NCI-H2029 (cell line): ENCODE results near the gene UBASH3A.

Experiments
- DNase-seq: peaks from one replicate; lab custom pipeline; 2025; lab: John Stamatoyannopoulos, UW

Gene UBASH3A

DNA sequence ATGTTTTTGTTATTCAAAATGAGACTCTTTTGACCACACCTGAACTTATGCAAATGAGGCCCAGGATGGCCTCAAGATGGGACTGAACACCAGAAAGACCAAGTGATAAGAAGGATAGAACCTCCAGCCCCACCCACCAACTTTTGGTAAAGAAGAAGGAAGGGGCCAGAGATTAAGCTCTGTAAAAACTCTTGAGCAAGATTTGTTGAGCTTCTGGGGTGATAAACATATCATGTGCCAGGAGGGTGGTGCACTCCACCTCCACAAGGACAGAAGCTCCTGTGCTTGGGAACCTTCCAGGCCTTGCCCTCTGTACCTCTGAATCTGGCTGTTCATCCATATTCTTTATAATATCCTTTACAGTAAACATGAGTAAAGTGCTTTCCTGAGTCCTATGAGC lies 87.0 kb downstream of the UBASH3A start:
- no peak for DNase-seq

- DNase-seq, result no peak
Observed at GRCh38 chr21:42491328-42491727, 87.6 kb downstream of the UBASH3A start.

DNA sequence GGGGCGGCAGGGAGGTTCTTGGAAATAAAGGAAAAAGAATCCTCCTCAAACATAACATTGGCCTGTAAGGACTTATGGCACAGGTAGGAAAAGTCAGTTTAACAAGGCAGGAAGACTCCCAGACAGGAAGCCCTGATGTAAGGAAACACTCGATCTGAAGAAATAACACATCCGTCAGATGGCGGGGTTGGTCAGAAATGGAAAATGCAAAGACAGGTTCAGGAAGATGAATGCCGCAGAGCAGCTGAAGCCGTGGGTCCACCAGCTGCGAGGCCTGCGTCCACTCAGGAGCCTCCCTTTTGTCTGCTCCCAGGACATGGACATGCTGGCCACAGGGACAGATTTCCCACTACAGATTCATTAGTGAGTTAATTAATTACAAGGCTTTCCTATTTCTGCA lies 88.5 kb downstream of the UBASH3A start:
- no peak for DNase-seq

GRCh38 chr21:42493109-42494060 lies 89.7 kb downstream of the UBASH3A start:
- no peak for DNase-seq

- no peak for DNase-seq
Observed at GRCh38 chr21:42495027-42495426, 91.3 kb downstream of the UBASH3A start.

DNA sequence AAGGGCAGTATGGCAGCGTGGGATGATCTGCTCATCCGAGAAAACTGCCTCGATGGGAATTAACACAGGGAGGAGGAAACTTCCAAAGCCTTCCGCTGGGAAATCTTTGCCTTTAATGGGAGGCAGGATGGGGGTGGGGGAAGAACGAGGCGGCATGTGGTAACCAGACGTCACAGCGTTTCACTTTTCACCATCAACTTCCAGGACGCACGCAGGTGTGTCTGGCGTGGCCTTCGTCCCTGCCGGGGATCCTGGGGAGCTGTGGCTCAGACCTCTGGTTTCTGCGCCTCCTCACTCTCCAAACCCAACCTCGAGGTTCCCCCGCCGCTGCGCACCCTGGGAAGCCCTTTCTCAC lies 92.0 kb downstream of the UBASH3A start:
- DNase-seq, result peak; percentile 24

- peak; percentile 99 for DNase-seq
Observed at GRCh38 chr21:42496120-42496838, 92.6 kb downstream of the UBASH3A start, which contains the start of gene RSPH1. TSS of gene RSPH1 (minus strand) at chr21:42496224. CDS start at chr21:42496186, 38 bp downstream.

DNA sequence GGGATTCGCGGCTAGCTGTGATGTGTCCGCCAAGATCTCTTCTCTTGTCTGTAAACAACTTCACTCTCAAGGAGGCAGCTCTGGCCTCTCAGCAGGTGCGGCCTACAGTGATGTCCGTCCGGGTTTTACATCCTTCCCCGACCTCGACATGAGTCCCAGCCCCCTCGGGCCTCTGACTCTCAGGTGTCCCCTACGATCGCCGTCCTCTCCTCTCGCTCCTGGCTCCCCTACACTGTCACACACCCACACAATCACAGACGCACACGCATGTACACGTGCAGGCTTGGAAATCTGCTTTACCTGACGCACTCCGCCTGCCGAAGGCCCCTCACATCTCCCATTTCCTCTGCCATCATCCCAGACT lies 93.1 kb downstream of the UBASH3A start:
- no peak for DNase-seq
